OCI-LY7 (cell line): ENCODE data around the gene NPR3.

Experiments used
- CTCF ChIP-seq: fragments of 200-600 bp; sonication (generic); conservative IDR thresholded peaks from 2 replicates; pipeline ENCODE4 v1.5.1; 2014; ENCODE audit warnings: mild to moderate bottlenecking, antibody characterized with exemption, low read length, moderate library complexity, mixed read lengths
- EZH2phosphoT487 ChIP-seq: fragments of 200-600 bp; sonication (generic); IDR thresholded peaks from 2 replicates; pipeline ENCODE4 v1.6.1; 2018; ENCODE audit warnings: low read depth, borderline replicate concordance, mild to moderate bottlenecking, mixed run types, antibody characterized with exemption, low read length, moderate library complexity, mixed read lengths

GRCh38 chr5:32754284-32754683 lies 43.2 kb downstream of the NPR3 start:
- TF ChIP-seq CTCF (no peak), EZH2phosphoT487 (no peak)
